Measurements from ENCODE around the gene AKAP5. TPM values are rescaled to one million over a fixed set of nuclear protein-coding genes. Genes with fewer than 3 reads are reported as not detected.

Gene AKAP5
- total and polyA plus RNA-seq, 2 experiments from 2014 or later, result 1.0 to 3.4 TPM

DNA sequence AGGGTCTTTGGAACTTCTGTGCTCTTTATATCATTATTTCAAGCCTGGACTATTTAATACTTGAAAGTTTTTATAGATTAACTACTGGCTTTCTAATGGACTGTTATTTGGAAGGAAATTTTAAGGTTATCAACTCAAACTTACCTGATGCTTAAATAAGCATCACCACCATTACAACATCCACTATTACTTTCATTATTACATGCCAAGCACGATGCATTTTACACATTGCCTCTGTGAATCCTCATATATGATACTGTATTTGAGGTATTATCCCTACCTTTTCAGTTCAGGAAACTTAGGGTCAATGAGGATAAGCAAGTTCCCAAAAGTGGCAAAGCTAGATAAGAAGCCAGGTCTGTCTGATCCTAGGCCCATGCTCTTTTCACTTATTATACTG, 51.7 kb downstream of the AKAP5 start:
- Histone ChIP-seq H2AFZ (no peak overlapping the region), H3K4me1 (ENCODE audit: insufficient read depth) (no peaks in the 10 kb centered on the region), H3K9me2 (ENCODE audit: insufficient read depth) (no peaks in the 10 kb centered on the region), H4K20me1 (replicated peaks; ENCODE audit: insufficient read depth) (peaks cover 32% of the 10 kb centered on the region), H3K27me3 (ENCODE audit: insufficient read depth) (no peaks in the 10 kb centered on the region), H3K4me2 (no peak overlapping the region), H3K27ac (ENCODE audit: low read depth) (no peak overlapping the region), H3K79me2 (replicated peaks; ENCODE audit: insufficient read depth) (peaks cover 90% of the 10 kb centered on the region), H3K4me3 (no peak overlapping the region), H3F3A (replicated peaks; ENCODE audit: low read depth) (no peaks in the 10 kb centered on the region), H3K36me3 (ENCODE audit: insufficient read depth) (no peaks in the 10 kb centered on the region)
- TF ChIP-seq ZNF114 (CRISPR knock-in tag; IDR thresholded peaks at IDR 0.05), result no peak
- no peak for TF ChIP-seq NANOG (IDR thresholded peaks at IDR 0.05; ENCODE audit: borderline replicate concordance)
- TF ChIP-seq, protein P1, sequence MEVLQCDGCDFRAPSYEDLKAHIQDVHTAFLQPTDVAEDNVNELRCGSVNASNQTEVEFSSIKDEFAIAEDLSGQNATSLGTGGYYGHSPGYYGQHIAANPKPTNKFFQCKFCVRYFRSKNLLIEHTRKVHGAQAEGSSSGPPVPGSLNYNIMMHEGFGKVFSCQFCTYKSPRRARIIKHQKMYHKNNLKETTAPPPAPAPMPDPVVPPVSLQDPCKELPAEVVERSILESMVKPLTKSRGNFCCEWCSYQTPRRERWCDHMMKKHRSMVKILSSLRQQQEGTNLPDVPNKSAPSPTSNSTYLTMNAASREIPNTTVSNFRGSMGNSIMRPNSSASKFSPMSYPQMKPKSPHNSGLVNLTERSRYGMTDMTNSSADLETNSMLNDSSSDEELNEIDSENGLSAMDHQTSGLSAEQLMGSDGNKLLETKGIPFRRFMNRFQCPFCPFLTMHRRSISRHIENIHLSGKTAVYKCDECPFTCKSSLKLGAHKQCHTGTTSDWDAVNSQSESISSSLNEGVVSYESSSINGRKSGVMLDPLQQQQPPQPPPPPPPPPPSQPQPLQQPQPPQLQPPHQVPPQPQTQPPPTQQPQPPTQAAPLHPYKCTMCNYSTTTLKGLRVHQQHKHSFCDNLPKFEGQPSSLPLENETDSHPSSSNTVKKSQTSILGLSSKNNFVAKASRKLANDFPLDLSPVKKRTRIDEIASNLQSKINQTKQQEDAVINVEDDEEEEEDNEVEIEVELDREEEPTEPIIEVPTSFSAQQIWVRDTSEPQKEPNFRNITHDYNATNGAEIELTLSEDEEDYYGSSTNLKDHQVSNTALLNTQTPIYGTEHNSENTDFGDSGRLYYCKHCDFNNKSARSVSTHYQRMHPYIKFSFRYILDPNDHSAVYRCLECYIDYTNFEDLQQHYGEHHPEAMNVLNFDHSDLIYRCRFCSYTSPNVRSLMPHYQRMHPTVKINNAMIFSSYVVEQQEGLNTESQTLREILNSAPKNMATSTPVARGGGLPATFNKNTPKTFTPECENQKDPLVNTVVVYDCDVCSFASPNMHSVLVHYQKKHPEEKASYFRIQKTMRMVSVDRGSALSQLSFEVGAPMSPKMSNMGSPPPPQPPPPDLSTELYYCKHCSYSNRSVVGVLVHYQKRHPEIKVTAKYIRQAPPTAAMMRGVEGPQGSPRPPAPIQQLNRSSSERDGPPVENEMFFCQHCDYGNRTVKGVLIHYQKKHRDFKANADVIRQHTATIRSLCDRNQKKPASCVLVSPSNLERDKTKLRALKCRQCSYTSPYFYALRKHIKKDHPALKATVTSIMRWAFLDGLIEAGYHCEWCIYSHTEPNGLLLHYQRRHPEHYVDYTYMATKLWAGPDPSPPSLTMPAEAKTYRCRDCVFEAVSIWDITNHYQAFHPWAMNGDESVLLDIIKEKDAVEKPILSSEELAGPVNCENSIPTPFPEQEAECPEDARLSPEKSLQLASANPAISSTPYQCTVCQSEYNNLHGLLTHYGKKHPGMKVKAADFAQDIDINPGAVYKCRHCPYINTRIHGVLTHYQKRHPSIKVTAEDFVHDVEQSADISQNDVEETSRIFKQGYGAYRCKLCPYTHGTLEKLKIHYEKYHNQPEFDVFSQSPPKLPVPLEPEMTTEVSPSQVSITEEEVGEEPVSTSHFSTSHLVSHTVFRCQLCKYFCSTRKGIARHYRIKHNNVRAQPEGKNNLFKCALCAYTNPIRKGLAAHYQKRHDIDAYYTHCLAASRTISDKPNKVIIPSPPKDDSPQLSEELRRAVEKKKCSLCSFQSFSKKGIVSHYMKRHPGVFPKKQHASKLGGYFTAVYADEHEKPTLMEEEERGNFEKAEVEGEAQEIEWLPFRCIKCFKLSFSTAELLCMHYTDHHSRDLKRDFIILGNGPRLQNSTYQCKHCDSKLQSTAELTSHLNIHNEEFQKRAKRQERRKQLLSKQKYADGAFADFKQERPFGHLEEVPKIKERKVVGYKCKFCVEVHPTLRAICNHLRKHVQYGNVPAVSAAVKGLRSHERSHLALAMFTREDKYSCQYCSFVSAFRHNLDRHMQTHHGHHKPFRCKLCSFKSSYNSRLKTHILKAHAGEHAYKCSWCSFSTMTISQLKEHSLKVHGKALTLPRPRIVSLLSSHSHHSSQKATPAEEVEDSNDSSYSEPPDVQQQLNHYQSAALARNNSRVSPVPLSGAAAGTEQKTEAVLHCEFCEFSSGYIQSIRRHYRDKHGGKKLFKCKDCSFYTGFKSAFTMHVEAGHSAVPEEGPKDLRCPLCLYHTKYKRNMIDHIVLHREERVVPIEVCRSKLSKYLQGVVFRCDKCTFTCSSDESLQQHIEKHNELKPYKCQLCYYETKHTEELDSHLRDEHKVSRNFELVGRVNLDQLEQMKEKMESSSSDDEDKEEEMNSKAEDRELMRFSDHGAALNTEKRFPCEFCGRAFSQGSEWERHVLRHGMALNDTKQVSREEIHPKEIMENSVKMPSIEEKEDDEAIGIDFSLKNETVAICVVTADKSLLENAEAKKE (CRISPR knock-in tag; IDR thresholded peaks at IDR 0.05), result no peak
- TF ChIP-seq, protein P2, sequence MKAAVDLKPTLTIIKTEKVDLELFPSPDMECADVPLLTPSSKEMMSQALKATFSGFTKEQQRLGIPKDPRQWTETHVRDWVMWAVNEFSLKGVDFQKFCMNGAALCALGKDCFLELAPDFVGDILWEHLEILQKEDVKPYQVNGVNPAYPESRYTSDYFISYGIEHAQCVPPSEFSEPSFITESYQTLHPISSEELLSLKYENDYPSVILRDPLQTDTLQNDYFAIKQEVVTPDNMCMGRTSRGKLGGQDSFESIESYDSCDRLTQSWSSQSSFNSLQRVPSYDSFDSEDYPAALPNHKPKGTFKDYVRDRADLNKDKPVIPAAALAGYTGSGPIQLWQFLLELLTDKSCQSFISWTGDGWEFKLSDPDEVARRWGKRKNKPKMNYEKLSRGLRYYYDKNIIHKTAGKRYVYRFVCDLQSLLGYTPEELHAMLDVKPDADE (IDR thresholded peaks at IDR 0.05), result no peak
- no peak for TF ChIP-seq ZNF331 (CRISPR knock-in tag; IDR thresholded peaks at IDR 0.05; ENCODE audit: low read depth)
- TF ChIP-seq CREB1 (CRISPR knock-in tag; IDR thresholded peaks at IDR 0.05; ENCODE audit: low read depth), result no peak
- TF ChIP-seq, protein P3, sequence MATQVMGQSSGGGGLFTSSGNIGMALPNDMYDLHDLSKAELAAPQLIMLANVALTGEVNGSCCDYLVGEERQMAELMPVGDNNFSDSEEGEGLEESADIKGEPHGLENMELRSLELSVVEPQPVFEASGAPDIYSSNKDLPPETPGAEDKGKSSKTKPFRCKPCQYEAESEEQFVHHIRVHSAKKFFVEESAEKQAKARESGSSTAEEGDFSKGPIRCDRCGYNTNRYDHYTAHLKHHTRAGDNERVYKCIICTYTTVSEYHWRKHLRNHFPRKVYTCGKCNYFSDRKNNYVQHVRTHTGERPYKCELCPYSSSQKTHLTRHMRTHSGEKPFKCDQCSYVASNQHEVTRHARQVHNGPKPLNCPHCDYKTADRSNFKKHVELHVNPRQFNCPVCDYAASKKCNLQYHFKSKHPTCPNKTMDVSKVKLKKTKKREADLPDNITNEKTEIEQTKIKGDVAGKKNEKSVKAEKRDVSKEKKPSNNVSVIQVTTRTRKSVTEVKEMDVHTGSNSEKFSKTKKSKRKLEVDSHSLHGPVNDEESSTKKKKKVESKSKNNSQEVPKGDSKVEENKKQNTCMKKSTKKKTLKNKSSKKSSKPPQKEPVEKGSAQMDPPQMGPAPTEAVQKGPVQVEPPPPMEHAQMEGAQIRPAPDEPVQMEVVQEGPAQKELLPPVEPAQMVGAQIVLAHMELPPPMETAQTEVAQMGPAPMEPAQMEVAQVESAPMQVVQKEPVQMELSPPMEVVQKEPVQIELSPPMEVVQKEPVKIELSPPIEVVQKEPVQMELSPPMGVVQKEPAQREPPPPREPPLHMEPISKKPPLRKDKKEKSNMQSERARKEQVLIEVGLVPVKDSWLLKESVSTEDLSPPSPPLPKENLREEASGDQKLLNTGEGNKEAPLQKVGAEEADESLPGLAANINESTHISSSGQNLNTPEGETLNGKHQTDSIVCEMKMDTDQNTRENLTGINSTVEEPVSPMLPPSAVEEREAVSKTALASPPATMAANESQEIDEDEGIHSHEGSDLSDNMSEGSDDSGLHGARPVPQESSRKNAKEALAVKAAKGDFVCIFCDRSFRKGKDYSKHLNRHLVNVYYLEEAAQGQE (IDR thresholded peaks at IDR 0.05; ENCODE audit: unreplicated experiment), result no peak
- TF ChIP-seq EZH2phosphoT487 (IDR thresholded peaks at IDR 0.05; ENCODE audit: unreplicated experiment), result no peak
- TF ChIP-seq POLR2AphosphoS5 (IDR thresholded peaks at IDR 0.05; ENCODE audit: low read depth), result no peak
- TF ChIP-seq JUNB (IDR thresholded peaks at IDR 0.05; ENCODE audit: unreplicated experiment), result no peak
- no peak for TF ChIP-seq EZH2 (IDR thresholded peaks at IDR 0.05; ENCODE audit: low read depth, unreplicated experiment)
- TF ChIP-seq, protein P4, sequence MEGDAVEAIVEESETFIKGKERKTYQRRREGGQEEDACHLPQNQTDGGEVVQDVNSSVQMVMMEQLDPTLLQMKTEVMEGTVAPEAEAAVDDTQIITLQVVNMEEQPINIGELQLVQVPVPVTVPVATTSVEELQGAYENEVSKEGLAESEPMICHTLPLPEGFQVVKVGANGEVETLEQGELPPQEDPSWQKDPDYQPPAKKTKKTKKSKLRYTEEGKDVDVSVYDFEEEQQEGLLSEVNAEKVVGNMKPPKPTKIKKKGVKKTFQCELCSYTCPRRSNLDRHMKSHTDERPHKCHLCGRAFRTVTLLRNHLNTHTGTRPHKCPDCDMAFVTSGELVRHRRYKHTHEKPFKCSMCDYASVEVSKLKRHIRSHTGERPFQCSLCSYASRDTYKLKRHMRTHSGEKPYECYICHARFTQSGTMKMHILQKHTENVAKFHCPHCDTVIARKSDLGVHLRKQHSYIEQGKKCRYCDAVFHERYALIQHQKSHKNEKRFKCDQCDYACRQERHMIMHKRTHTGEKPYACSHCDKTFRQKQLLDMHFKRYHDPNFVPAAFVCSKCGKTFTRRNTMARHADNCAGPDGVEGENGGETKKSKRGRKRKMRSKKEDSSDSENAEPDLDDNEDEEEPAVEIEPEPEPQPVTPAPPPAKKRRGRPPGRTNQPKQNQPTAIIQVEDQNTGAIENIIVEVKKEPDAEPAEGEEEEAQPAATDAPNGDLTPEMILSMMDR (conservative IDR thresholded peaks at IDR 0.05; ENCODE audit: low read depth in 2 of 2), result no peak
- Mint-ChIP-seq H3K27ac (no peak overlapping the region), H3K9me3 (no peaks in the 10 kb centered on the region; the same call in 2 of the 3 replicates), H3K4me1 (no peaks in the 10 kb centered on the region; the same call in 2 of the 3 replicates), H3K4me3 (no peak overlapping the region), H3K36me3 (ENCODE audit: low read depth) (no peaks in the 10 kb centered on the region; the same call in 2 of the 3 replicates), H3K27me3 (ENCODE audit: insufficient read depth, low read depth, poor library complexity) (no peaks in the 10 kb centered on the region)
- no peak for ATAC-seq
- DNase-seq (ENCODE audit: low spot score), result no peak
